Neural cell (in vitro differentiated cells): ENCODE measurements around the gene NDFIP1.

ENCODE experiments used
- CTCF ChIP-seq: fragments of 450-650 bp; IDR thresholded peaks from 2 replicates; pipeline ENCODE4 v1.5.1; 2014; ENCODE audit warnings: antibody characterized with exemption, mild to moderate bottlenecking, moderate library complexity; ENCODE audit not compliant: poor library complexity, severe bottlenecking
- EP300 ChIP-seq: fragments of 450-650 bp; conservative IDR thresholded peaks from 2 replicates; pipeline ENCODE4 v1.6.1; 2014; ENCODE audit warnings: antibody characterized with exemption, mild to moderate bottlenecking, moderate library complexity; ENCODE audit not compliant: poor library complexity, severe bottlenecking
- EZH2 ChIP-seq: fragments of 200-600, 300-800 bp; shearing (Covaris generic), sonication (generic); IDR thresholded peaks from 2 replicates; pipeline ENCODE4 v1.6.1; 2014; ENCODE audit warnings: antibody characterized with exemption, low read length, borderline replicate concordance, mild to moderate bottlenecking; ENCODE audit not compliant: insufficient read depth, poor library complexity, severe bottlenecking
- MXI1 ChIP-seq: fragments of 450-650 bp; conservative IDR thresholded peaks from 2 replicates; pipeline ENCODE4 v1.6.1; 2014; ENCODE audit warnings: antibody characterized with exemption, mild to moderate bottlenecking; ENCODE audit not compliant: poor library complexity, severe bottlenecking
- POLR2AphosphoS5 ChIP-seq: IDR thresholded peaks from 2 replicates; pipeline ENCODE4 v1.6.1; 2012
- SMC3 ChIP-seq: fragments of 450-650 bp; conservative IDR thresholded peaks from 2 replicates; pipeline ENCODE4 v1.6.1; 2014; ENCODE audit warnings: antibody characterized with exemption, mild to moderate bottlenecking, moderate library complexity; ENCODE audit not compliant: poor library complexity

- TF ChIP-seq CTCF (no peak), POLR2AphosphoS5 (no peak), EZH2 (no peak), EP300 (no peak), MXI1 (no peak), SMC3 (no peak)
Measured at GRCh38 chr5:142189813-142190212, 81.2 kb downstream of the NDFIP1 start.
